Prostate gland (tissue), 2 donors: ENCODE data around the gene STIM1. TPM values are rescaled to one million over a fixed set of nuclear protein-coding genes. Genes with fewer than 3 reads are reported as not detected.

Source experiments
- DNase-seq: peaks from one replicate; pipeline ENCODE4 v3.0.0-alpha.2; 2019; ENCODE audit warnings: low spot score
- H3K27ac ChIP-seq, 2 donors: fragments of 200-600 bp; sonication (generic); 2 replicates each; pipeline ENCODE4 v1.5.1; 2017 to 2019
- H3K27me3 ChIP-seq: fragments of 200-600 bp; sonication (generic); replicated peaks from 2 replicates; pipeline ENCODE4 v1.5.1; 2019; ENCODE audit not compliant: insufficient read depth
- H3K36me3 ChIP-seq, 2 donors: fragments of 200-600 bp; sonication (generic); 1 replicate in 1 of 2; 2 replicates in 1 of 2; pipeline versions ENCODE4 v1.5.1 to v1.8.1; 2017 to 2019
- H3K4me1 ChIP-seq: fragments of 200-600 bp; sonication (generic); replicated peaks from 2 replicates; pipeline ENCODE4 v1.5.1; 2019
- H3K4me3 ChIP-seq, 2 donors: fragments of 200-600 bp; sonication (generic); 2 replicates each; pipeline ENCODE4 v1.5.1; 2017 to 2019
- H3K9me3 ChIP-seq: fragments of 200-600 bp; sonication (generic); 2 replicates; pipeline ENCODE4 v1.5.1; 2017
- POLR2A ChIP-seq: fragments of 450-650 bp; IDR thresholded peaks from one replicate; pipeline ENCODE4 v1.6.1; 2016; ENCODE audit warnings: antibody characterized with exemption, mild to moderate bottlenecking
- POLR2AphosphoS5 ChIP-seq: sonication (generic); formaldehyde crosslinking; IDR thresholded peaks from one replicate; pipeline ENCODE4 v1.6.1; 2017; ENCODE audit warnings: antibody characterized with exemption
- WGBS: methylation state at CpG from one replicate; pipeline ENCODE4 v1.1.5; 2018; 5-methylcytosine and 5-hydroxymethylcytosine counted together
- intact Hi-C: fragments of 100-400 bp; cut with DNase I; formaldehyde crosslinking; loops from one replicate; pipeline ENCODE4 v1.14.2; 2022
- total RNA-seq, 2 donors: library from RNA; depleted of rRNA; stranded (reverse); fragments of >200 nt; gene quantifications; one replicate each; pipeline ENCODE4 v1.1.0, GENCODE V29; 2016
- TF ChIP-seq, protein P1 (sequence below), 4 experiments: fragments of 200-600 bp in 2 of 4; fragments of 450-650 bp in 2 of 4; sonication (generic) in 2 of 4; IDR thresholded peaks; 1 replicate in 3 of 4; 2 replicates in 1 of 4; pipeline ENCODE4 v1.5.1; 2016 to 2019; ENCODE audit warnings: antibody characterized with exemption in 4 of 4, mild to moderate bottlenecking in 2 of 4, moderate library complexity in 2 of 4

The STIM1 gene
- total RNA-seq, 2 donors from 2014 or later = 34.1 to 65.0 TPM

DNA sequence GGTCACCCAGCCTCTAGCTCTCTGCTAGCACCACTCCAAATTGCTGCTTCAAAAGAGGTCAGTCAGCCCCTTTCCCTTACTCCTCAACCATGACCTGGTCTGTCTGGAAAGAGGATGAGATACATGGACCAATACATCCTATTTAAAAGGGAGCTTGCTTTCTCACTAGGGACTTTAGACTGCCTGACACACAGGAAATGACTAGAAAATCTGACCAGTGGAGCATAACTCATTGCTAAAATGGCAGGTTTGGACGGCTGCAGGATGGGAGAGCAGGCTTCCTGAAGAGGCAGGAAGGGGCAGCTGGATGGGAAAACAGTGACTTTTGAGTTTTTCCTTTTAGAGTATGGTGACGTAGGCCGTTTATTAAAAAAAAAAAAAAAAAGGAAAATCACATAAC lies 25.3 kb downstream of the STIM1 start:
- 74% methylated on average over 3 of the region's 3 CpGs for WGBS
- no peaks in the 10 kb centered on the region for H3K4me1 ChIP-seq
- H3K4me3 ChIP-seq = no peak overlapping the region
- no peak for TF ChIP-seq POLR2AphosphoS5
- TF ChIP-seq, protein P1, sequence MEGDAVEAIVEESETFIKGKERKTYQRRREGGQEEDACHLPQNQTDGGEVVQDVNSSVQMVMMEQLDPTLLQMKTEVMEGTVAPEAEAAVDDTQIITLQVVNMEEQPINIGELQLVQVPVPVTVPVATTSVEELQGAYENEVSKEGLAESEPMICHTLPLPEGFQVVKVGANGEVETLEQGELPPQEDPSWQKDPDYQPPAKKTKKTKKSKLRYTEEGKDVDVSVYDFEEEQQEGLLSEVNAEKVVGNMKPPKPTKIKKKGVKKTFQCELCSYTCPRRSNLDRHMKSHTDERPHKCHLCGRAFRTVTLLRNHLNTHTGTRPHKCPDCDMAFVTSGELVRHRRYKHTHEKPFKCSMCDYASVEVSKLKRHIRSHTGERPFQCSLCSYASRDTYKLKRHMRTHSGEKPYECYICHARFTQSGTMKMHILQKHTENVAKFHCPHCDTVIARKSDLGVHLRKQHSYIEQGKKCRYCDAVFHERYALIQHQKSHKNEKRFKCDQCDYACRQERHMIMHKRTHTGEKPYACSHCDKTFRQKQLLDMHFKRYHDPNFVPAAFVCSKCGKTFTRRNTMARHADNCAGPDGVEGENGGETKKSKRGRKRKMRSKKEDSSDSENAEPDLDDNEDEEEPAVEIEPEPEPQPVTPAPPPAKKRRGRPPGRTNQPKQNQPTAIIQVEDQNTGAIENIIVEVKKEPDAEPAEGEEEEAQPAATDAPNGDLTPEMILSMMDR (IDR thresholded peaks at IDR 0.05) = no peak
- no peak for TF ChIP-seq POLR2A
- no peak overlapping the region for H3K27ac ChIP-seq
- no peak for DNase-seq
- no peaks in the 10 kb centered on the region for H3K9me3 ChIP-seq
- no peaks in the 10 kb centered on the region for H3K36me3 ChIP-seq
- no peaks in the 10 kb centered on the region for H3K27me3 ChIP-seq
- intact Hi-C loops = no loop called here

- TF ChIP-seq POLR2AphosphoS5 = no peak
- no peak for TF ChIP-seq POLR2A
- TF ChIP-seq, protein P1 (IDR thresholded peaks at IDR 0.05) = no peak
- Histone ChIP-seq H3K36me3 (no peaks in the 10 kb centered on the region), H3K4me3 (no peak overlapping the region), H3K4me1 (no peaks in the 10 kb centered on the region), H3K9me3 (no peaks in the 10 kb centered on the region), H3K27ac (no peak overlapping the region), H3K27me3 (no peaks in the 10 kb centered on the region)
- DNase-seq = no peak
- intact Hi-C loops = no loop called here
Measured at GRCh38 chr11:3882655-3883054, 27.2 kb downstream of the STIM1 start.

- H3K36me3 ChIP-seq = no peaks in the 10 kb centered on the region
- no peak overlapping the region for H3K4me3 ChIP-seq
- WGBS = 93% methylated on average over 7 of the region's 7 CpGs
- H3K27ac ChIP-seq = no peak overlapping the region
- no peaks in the 10 kb centered on the region for H3K27me3 ChIP-seq
- TF ChIP-seq, protein P1 (IDR thresholded peaks at IDR 0.05) = no peak
- TF ChIP-seq POLR2AphosphoS5 (no peak), POLR2A (no peak)
- intact Hi-C loops = no loop called here
- H3K4me1 ChIP-seq = no peaks in the 10 kb centered on the region
- H3K9me3 ChIP-seq = no peaks in the 10 kb centered on the region
- DNase-seq = no peak
Measured at GRCh38 chr11:3885855-3886254, 30.4 kb downstream of the STIM1 start.

DNA sequence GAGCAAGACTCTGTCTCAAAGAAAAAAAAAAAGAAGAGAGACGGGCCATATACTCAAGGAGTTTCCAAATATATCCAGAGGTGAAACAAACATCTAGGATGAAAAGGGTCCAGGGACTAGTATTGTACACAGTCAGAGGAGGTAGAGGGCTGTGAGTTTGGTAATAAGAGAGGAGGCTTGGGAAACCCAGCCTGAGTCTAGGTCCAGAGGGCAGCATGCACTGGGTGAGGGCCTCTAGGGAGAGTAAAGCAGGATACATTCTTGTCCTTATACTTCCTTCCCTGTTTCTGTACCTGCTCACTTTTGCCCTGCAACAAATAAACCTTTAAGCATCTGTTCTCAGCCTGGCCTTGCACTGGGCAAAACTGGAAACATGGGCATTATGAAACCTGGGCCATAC lies 31.5 kb downstream of the STIM1 start:
- no peaks in the 10 kb centered on the region for H3K27me3 ChIP-seq
- H3K36me3 ChIP-seq = no peaks in the 10 kb centered on the region
- no peaks in the 10 kb centered on the region for H3K9me3 ChIP-seq
- H3K27ac ChIP-seq = no peak overlapping the region
- 89% methylated on average over 1 of the region's 1 CpG for WGBS
- TF ChIP-seq, protein P1 (IDR thresholded peaks at IDR 0.05) = no peak
- TF ChIP-seq POLR2A = no peak
- TF ChIP-seq POLR2AphosphoS5 = no peak
- no peak for DNase-seq
- no peak overlapping the region for H3K4me3 ChIP-seq
- intact Hi-C loops = no loop called here
- H3K4me1 ChIP-seq = no peaks in the 10 kb centered on the region

DNA sequence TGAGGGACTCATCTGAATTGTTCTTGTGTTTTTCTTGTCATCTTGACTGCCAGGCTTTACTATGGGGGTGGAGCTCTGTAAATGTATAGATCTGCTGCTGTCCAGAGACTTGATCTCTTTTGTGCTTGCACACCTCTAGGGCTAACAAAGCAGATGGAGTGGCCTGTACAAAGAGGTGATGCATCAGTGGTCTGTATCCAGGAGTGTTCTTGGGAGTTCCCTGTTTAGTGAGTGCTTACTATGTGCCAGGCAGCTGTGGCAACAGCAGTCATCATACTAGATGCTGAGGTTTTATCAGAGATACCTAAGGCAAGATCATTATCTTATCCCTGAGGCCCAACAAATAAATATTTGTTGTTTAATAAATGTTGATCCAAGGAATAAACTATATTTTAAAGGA lies 33.4 kb downstream of the STIM1 start:
- no peaks in the 10 kb centered on the region for H3K36me3 ChIP-seq
- H3K4me3 ChIP-seq = no peak overlapping the region
- H3K9me3 ChIP-seq = no peaks in the 10 kb centered on the region
- no peak overlapping the region for H3K27ac ChIP-seq
- intact Hi-C loops = no loop called here
- H3K27me3 ChIP-seq = no peaks in the 10 kb centered on the region
- no peak for DNase-seq
- no peaks in the 10 kb centered on the region for H3K4me1 ChIP-seq
- TF ChIP-seq POLR2AphosphoS5 (no peak), POLR2A (no peak)
- TF ChIP-seq, protein P1 (IDR thresholded peaks at IDR 0.05) = no peak
